ENCODE data around the gene NEU2.

- TF ChIP-seq POLR2A (IDR thresholded peaks at IDR 0.05) (no peak), CTCF (IDR thresholded peaks at IDR 0.05 in 4 of 5, conservative IDR thresholded peaks at IDR 0.05 in 1 of 5) (no peak)
Observed at GRCh38 chr2:233015019-233015645, 17.3 kb upstream of the NEU2 start.
